Activated T-cell treated with anti-CD3 and anti-CD28 coated beads for 48 hours (primary cell): Measurements from ENCODE around the gene ATG4C.
"Not testable (repeated sequence)": the region's sequence is repeated elsewhere in the genome, so short reads cannot be mapped to it uniquely, and the experiment has no call there.

Experiments
- DNase-seq: peaks from one replicate; pipeline ENCODE4 v3.0.0-alpha.2; 2020; ENCODE audit warnings: low read depth

ATG4C gene

GRCh38 chr1:62783736-62784508 lies at the start of gene ATG4C:
Gene ATG4C, plus strand, starts transcription at chr1:62784132. Its CDS starts 19,655 bp downstream, at chr1:62803787.
- peak; percentile 81 for DNase-seq

GRCh38 chr1:62735491-62736171 lies 48.3 kb upstream of the ATG4C start:
- no peak for DNase-seq

GRCh38 chr1:62740701-62741100 lies 43.2 kb upstream of the ATG4C start:
- DNase-seq: not testable (repeated sequence)

- DNase-seq: no peak
Measured at GRCh38 chr1:62744611-62745577, 39.0 kb upstream of the ATG4C start.

- no peak for DNase-seq
Measured at GRCh38 chr1:62746086-62746808, 37.7 kb upstream of the ATG4C start.

GRCh38 chr1:62746809-62747138 lies 37.2 kb upstream of the ATG4C start:
- DNase-seq: no peak

GRCh38 chr1:62753031-62753965 lies 30.6 kb upstream of the ATG4C start:
- DNase-seq: no peak

GRCh38 chr1:62754938-62755337 lies 29.0 kb upstream of the ATG4C start:
- not testable (repeated sequence) for DNase-seq

- DNase-seq: not testable (repeated sequence)
Measured at GRCh38 chr1:62756255-62756884, 27.6 kb upstream of the ATG4C start.

- DNase-seq: not testable (repeated sequence)
Measured at GRCh38 chr1:62759232-62759875, 24.6 kb upstream of the ATG4C start.

- DNase-seq: not testable (repeated sequence)
Measured at GRCh38 chr1:62760021-62760782, 23.7 kb upstream of the ATG4C start.

- not testable (repeated sequence) for DNase-seq
Measured at GRCh38 chr1:62761223-62761870, 22.6 kb upstream of the ATG4C start.

- not testable (repeated sequence) for DNase-seq
Measured at GRCh38 chr1:62762027-62762426, 21.9 kb upstream of the ATG4C start.

- DNase-seq: no peak
Measured at GRCh38 chr1:62765981-62766380, 18.0 kb upstream of the ATG4C start.

GRCh38 chr1:62768551-62768950 lies 15.4 kb upstream of the ATG4C start:
- not testable (repeated sequence) for DNase-seq

- DNase-seq: no peak
Measured at GRCh38 chr1:62772607-62773295, 11.2 kb upstream of the ATG4C start.

- no peak for DNase-seq
Measured at GRCh38 chr1:62774006-62774405, 9.9 kb upstream of the ATG4C start.
